Activated naive CD8-positive, alpha-beta T cell treated with anti-CD3 and anti-CD28 coated beads, Interleukin-2, amount 50 U/mL, for 16 hours (primary cell): Measurements from ENCODE around the gene DDX10.

Experiments
- DNase-seq: peaks from one replicate; pipeline ENCODE4 v3.0.0-alpha.2; 2020; ENCODE audit warnings: low read depth, low spot score

DDX10 gene

GRCh38 chr11:108871867-108872266 is 207.0 kb downstream of the DDX10 start:
- no peak for DNase-seq

GRCh38 chr11:108872781-108873291 is 208.0 kb downstream of the DDX10 start:
- no peak for DNase-seq

- DNase-seq: no peak
These were observed 208.4 kb downstream of the DDX10 start for GRCh38 chr11:108873310-108873709.

GRCh38 chr11:108873941-108874340 is 209.1 kb downstream of the DDX10 start:
- DNase-seq: no peak

- no peak for DNase-seq
These were observed 210.3 kb downstream of the DDX10 start for GRCh38 chr11:108875134-108875533.

- DNase-seq: no peak
These were observed 212.3 kb downstream of the DDX10 start for GRCh38 chr11:108877178-108877577.

GRCh38 chr11:108880510-108880909 is 215.6 kb downstream of the DDX10 start:
- DNase-seq: no peak

GRCh38 chr11:108881131-108881530 is 216.3 kb downstream of the DDX10 start:
- DNase-seq: no peak

GRCh38 chr11:108882211-108882831 is 217.5 kb downstream of the DDX10 start:
- DNase-seq: no peak

- DNase-seq: no peak
These were observed 221.3 kb downstream of the DDX10 start for GRCh38 chr11:108886005-108886659.

GRCh38 chr11:108886660-108887009 is 221.8 kb downstream of the DDX10 start:
- no peak for DNase-seq

- no peak for DNase-seq
These were observed 222.8 kb downstream of the DDX10 start for GRCh38 chr11:108887436-108888238.

- DNase-seq: no peak
These were observed 225.7 kb downstream of the DDX10 start for GRCh38 chr11:108890482-108891105.

- DNase-seq: no peak
These were observed 226.3 kb downstream of the DDX10 start for GRCh38 chr11:108891143-108891542.

GRCh38 chr11:108891909-108892511 is 227.1 kb downstream of the DDX10 start:
- no peak for DNase-seq

GRCh38 chr11:108895579-108896480 is 231.0 kb downstream of the DDX10 start:
- no peak for DNase-seq

- DNase-seq: no peak
These were observed 232.2 kb downstream of the DDX10 start for GRCh38 chr11:108897071-108897481.

GRCh38 chr11:108897916-108898315 is 233.0 kb downstream of the DDX10 start:
- DNase-seq: no peak

GRCh38 chr11:108901359-108901758 is 236.5 kb downstream of the DDX10 start:
- no peak for DNase-seq

- no peak for DNase-seq
These were observed 237.2 kb downstream of the DDX10 start for GRCh38 chr11:108902027-108902469.

GRCh38 chr11:108904480-108904879 is 239.6 kb downstream of the DDX10 start:
- no peak for DNase-seq
